ENCODE measurements around the gene PTGDS. TPM values are rescaled to one million over a fixed set of nuclear protein-coding genes. Genes with fewer than 3 reads are reported as not detected.

The PTGDS gene
- total RNA-seq, 1 donor from 2014 or later: 0.17 TPM

- no peak for DNase-seq
Measured at GRCh38 chr9:136958898-136959850, 18.1 kb upstream of the PTGDS start.

DNA sequence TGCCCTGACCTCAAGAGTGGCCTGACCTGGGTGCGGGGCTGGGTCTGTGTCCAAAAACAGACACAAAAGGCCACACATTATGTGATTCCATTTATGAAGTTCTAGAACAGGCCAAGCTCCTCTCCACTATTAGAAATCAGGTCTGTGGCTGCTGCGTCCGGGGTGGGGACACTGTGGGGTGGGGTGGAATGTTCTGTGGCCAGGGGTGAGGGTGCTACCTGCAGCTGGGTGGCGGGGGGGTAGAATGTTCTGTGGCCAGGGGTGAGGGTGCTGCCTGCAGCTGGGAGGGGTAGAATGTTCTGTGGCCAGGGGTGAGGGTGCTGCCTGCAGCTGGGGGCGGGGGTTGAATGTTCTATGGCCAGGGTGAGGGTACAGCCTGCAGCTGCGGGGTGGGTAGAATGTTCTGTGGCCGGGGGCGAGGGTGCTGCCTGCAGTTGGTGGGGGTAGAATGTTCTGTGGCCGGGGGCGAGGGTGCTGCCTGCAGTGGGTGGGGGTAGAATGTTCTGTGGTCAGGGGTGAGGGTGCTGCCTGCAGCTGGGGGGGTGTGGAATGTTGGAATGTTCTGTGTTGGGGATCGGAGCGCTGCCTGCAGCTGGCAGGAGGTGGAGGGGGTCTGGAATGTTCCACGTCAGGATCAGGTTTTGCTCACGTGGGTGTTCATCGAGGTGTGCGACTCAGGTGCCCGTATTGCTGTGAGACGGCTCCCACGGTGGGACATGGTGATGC lies 16.9 kb upstream of the PTGDS start:
- DNase-seq: no peak

DNA sequence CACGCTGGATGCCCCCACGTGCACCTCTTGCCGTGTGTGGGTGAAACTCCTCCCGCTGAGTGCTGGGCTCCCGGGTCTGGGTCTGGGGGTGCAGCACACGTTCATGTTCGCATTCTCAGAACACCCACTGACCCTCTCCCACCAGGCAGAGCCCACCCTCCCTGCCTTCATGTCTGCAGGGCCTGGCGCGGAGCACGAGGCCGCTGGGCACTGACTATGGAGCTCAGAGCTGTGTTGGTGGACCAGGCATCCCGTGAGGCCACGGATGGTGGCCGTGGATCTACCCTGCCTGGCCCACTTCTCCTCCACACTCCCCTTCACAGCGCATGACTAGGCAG lies 16.4 kb upstream of the PTGDS start:
- DNase-seq: no peak

GRCh38 chr9:136961279-136962065 lies 15.8 kb upstream of the PTGDS start:
- no peak for DNase-seq

GRCh38 chr9:136962163-136962562 lies 15.1 kb upstream of the PTGDS start:
- DNase-seq: no peak

GRCh38 chr9:136962701-136963248 lies 14.5 kb upstream of the PTGDS start:
- DNase-seq: no peak

- no peak for DNase-seq
Measured at GRCh38 chr9:136963341-136963740, 14.0 kb upstream of the PTGDS start.

GRCh38 chr9:136963751-136964150 lies 13.6 kb upstream of the PTGDS start:
- DNase-seq: no peak

- no peak for DNase-seq
Measured at GRCh38 chr9:136964171-136964689, 13.1 kb upstream of the PTGDS start.

- no peak for DNase-seq
Measured at GRCh38 chr9:136964833-136965422, 12.4 kb upstream of the PTGDS start.

GRCh38 chr9:136965771-136966484 lies 11.4 kb upstream of the PTGDS start:
- DNase-seq: peak; percentile 9

DNA sequence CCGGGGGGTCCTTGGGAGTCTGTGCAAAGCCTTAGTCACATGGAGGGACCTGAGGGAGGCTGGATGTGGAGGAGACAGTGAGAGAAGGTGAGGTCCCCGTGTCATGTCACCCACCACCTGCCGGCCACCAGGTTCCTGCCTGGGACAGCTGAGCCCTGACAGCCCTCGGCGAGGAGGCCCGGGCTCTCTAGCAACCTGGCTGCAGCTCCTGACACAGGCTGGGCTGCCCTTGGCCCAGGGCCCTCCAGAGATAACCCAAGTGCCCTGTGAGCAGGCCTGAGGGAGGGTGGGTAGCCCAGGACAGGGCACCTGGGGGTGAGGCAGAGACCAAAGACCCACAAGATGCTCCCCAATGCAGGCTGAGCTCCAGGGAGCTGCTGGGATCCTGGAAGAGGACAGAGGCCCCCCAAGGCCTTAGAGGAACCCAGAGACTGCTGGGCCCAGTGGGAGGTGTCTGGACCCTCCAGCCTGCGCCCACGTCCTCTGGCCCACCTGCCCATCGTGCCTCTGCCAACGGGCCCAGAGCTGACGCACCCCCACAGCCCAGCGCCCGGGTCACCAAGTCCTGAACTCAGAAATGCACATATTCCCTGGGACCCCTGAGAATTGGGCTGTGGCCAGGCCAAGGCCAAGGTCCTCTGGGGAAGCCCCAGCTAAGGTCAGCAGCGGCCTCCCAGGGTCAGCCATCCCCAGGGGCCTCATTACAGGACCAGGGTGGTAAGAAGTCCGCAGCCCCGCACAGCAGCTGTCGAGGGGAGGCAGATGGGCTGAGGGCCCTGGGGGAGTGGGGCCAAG lies 8.8 kb upstream of the PTGDS start:
- DNase-seq: no peak

- no peak for DNase-seq
Measured at GRCh38 chr9:136969150-136969549, 8.2 kb upstream of the PTGDS start.

GRCh38 chr9:136969774-136970173 lies 7.5 kb upstream of the PTGDS start:
- no peak for DNase-seq

- no peak for DNase-seq
Measured at GRCh38 chr9:136970361-136970760, 6.9 kb upstream of the PTGDS start.

DNA sequence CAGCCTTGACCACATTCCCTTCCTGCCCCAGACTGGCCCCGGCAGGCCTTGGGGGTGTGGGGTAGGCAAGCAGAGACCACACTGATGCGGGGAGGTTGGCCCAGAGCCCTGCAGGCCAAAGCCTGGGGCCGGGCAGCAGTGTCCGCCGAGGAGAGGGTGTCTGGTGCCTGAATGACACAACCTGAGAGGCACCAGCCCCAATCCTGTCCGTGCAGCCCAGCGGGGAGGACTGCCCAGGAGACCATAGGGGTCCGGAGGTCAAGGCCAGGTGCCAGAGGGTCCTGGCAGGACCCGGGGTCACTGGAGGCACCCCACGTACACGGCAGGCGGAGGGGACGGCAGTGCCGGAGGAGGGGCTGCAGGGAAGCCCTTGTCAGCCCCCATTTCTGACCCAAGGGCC lies 5.6 kb upstream of the PTGDS start:
- DNase-seq: no peak

DNA sequence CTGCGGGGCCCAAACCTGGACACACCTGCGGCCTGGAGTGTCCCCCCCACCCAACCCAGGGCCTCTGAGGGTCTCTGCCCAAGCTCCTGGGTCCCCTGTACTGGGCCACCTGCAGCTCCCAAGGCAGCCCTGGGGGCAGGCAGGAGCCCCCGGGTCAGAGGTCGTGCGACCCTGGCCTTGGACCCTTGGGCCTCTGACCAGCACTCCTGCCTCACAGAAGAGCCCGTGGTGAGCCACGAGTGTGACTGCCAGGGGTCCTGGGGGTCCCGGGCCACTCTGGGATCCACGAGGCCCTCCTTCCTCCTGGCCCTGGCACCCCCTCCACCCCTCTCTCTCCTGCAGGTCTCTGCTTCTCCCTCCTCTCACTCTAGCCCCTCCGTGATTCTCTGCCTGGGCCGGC lies 5.0 kb upstream of the PTGDS start:
- no peak for DNase-seq

GRCh38 chr9:136972743-136973142 lies 4.6 kb upstream of the PTGDS start:
- DNase-seq: no peak

DNA sequence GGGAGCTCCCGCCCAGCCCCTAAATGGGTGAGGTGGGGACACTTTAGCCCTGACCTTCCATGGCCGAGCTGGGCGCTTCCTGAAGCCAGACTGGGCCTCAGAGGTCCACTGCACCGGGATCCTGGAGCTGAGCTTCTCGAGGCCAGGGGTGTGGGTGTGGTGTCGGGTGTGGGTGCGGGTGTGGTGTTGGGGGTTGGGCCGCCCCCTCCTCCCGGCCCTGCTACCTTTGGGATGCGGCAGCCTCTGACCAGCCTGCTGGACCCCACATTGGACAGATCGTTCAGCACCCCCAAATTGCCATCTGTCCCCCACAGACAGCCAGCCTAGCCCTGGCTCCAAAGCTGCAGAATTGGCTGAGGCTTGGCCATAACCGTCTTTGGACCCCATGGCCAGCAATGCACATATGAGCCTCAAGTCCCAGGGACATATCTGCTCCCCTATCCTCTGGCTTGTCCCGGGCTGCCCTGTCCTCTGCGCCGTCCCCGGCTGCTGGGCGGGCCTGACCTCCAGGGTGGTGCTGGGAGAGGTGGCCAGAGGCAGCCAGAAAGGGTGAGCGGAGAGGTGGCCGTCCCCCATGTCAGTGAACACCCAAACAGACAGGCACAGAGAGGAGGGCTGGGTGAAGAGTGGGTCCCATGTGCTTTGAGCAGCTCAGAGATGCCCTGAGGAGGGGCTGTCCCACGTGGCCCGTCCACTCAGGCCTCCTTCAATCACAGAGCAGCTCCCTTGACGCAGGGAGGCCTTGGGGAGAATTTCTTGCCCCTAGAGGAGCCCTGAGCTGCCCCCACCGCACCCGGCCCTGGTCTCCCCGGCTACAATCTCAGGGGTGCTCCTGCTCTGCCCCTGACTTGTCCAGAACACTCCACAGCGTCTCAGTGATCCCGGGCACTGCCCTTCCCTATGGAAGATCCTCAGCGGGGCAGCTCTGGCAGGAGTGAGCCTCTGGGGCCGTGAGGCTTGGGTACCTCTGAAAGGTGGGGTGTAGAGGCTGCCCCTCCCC lies 3.4 kb upstream of the PTGDS start:
- DNase-seq: no peak
